Anterior cingulate cortex (tissue), 58 donors: ENCODE measurements around the gene FMNL1.
A peak's percentile ranks its signal among the peaks of the same experiment; 100 is the strongest.
"Not testable (repeated sequence)": the region's sequence is repeated elsewhere in the genome, so short reads cannot be mapped to it uniquely, and the experiment has no call there.

Experiments
- DNase-seq, 58 donors: peaks; one replicate each; lab custom pipeline; 2025; lab: John Stamatoyannopoulos, UW

Gene FMNL1

GRCh38 chr17:45251931-45252330, 30.2 kb downstream of the FMNL1 start:
- DNase-seq, result no peak

- DNase-seq, result not testable (repeated sequence)
Observed at GRCh38 chr17:45253237-45253636, 31.6 kb downstream of the FMNL1 start.

GRCh38 chr17:45253879-45254278, 32.2 kb downstream of the FMNL1 start:
- no peak for DNase-seq

- DNase-seq, result no peak
Observed at GRCh38 chr17:45255358-45255757, 33.7 kb downstream of the FMNL1 start.

- DNase-seq, result no peak
Observed at GRCh38 chr17:45256114-45256966, 34.7 kb downstream of the FMNL1 start.

GRCh38 chr17:45257115-45257514, 35.4 kb downstream of the FMNL1 start:
- DNase-seq, result no peak

- no peak for DNase-seq
Observed at GRCh38 chr17:45258981-45259380, 37.3 kb downstream of the FMNL1 start.

- no peak for DNase-seq
Observed at GRCh38 chr17:45260204-45260783, 38.6 kb downstream of the FMNL1 start.

GRCh38 chr17:45261577-45262515, 40.2 kb downstream of the FMNL1 start, which contains the start of gene SPATA32:
Gene SPATA32, minus strand, starts transcription at chr17:45262094. Its CDS starts 78 bp downstream, at chr17:45262016.
- peak in 45 of 58 donors; percentile 10 to 80 (median 35) for DNase-seq

GRCh38 chr17:45262516-45263476, 41.1 kb downstream of the FMNL1 start:
- DNase-seq, result no peak

GRCh38 chr17:45263477-45263860, 41.8 kb downstream of the FMNL1 start:
- no peak for DNase-seq

GRCh38 chr17:45264430-45264829, 42.7 kb downstream of the FMNL1 start:
- no peak for DNase-seq

GRCh38 chr17:45264988-45265387, 43.3 kb downstream of the FMNL1 start:
- DNase-seq, result no peak

GRCh38 chr17:45265821-45266220, 44.1 kb downstream of the FMNL1 start:
- DNase-seq, result no peak

GRCh38 chr17:45266372-45266926, 44.8 kb downstream of the FMNL1 start:
- DNase-seq, result no peak

- DNase-seq, result no peak
Observed at GRCh38 chr17:45267436-45268055, 45.9 kb downstream of the FMNL1 start.

- no peak for DNase-seq
Observed at GRCh38 chr17:45269912-45270311, 48.2 kb downstream of the FMNL1 start.

- no peak for DNase-seq
Observed at GRCh38 chr17:45270828-45271418, 49.2 kb downstream of the FMNL1 start.
